Stomach (tissue), 9 donors: ENCODE data around the gene SCAMP5. TPM values are rescaled to one million over a fixed set of nuclear protein-coding genes. Genes with fewer than 3 reads are reported as not detected.

Experiments
- DNase-seq, 2 donors: peaks; one replicate each; pipeline versions ENCODE4 v3.0.0 to v3.0.0-alpha.2; 2013 to 2019
- H3K27ac ChIP-seq, 5 donors: fragments of 200-600 bp in 4 of 5; sonication (generic) in 4 of 5; one replicate each; pipeline ENCODE4 v1.5.1; 2013 to 2019; ENCODE audit warnings: mild to moderate bottlenecking in 1 of 5, moderate library complexity in 1 of 5
- H3K27me3 ChIP-seq, 3 donors: fragments of 200-600 bp; sonication (generic); one replicate each; pipeline ENCODE4 v1.5.1; 2017 to 2019; ENCODE audit warnings: mixed run types in 1 of 3
- H3K36me3 ChIP-seq, 4 donors: fragments of 200-600 bp; sonication (generic); 1 replicate in 3 of 4; 2 replicates in 1 of 4; pipeline ENCODE4 v1.5.1; 2016 to 2019
- H3K4me1 ChIP-seq, 4 donors: fragments of 200-600 bp; sonication (generic); one replicate each; pipeline ENCODE4 v1.5.1; 2016 to 2019
- H3K4me3 ChIP-seq, 4 donors: fragments of 200-600 bp; sonication (generic) in 3 of 4; one replicate each; pipeline ENCODE4 v1.5.1; 2016 to 2019; ENCODE audit warnings: mild to moderate bottlenecking in 1 of 4
- H3K9me3 ChIP-seq, 4 donors: fragments of 200-600 bp; sonication (generic); one replicate each; pipeline ENCODE4 v1.5.1; 2016 to 2019
- CTCF ChIP-seq, 7 experiments: fragments of 450-650 bp in 4 of 7; fragments of 200-600 bp in 3 of 7; sonication (generic) in 3 of 7; IDR thresholded peaks; one replicate each; pipeline ENCODE4 v1.5.1; 2016 to 2019; ENCODE audit warnings: antibody characterized with exemption in 7 of 7, control low read depth in 2 of 7, mild to moderate bottlenecking in 1 of 7
- EP300 ChIP-seq: sonication (generic); formaldehyde crosslinking; IDR thresholded peaks from one replicate; pipeline ENCODE4 v1.6.1; 2017; ENCODE audit warnings: antibody characterized with exemption
- POLR2A ChIP-seq, 4 donors: fragments of 450-650 bp; IDR thresholded peaks; one replicate each; pipeline ENCODE4 v1.6.1; 2016; ENCODE audit warnings: antibody characterized with exemption in 4 of 4, control low read depth in 2 of 4, mild to moderate bottlenecking in 1 of 4, moderate library complexity in 1 of 4
- POLR2AphosphoS5 ChIP-seq, 3 donors: sonication (generic); formaldehyde crosslinking; IDR thresholded peaks; one replicate each; pipeline ENCODE4 v1.6.1; 2016; ENCODE audit warnings: antibody characterized with exemption in 3 of 3
- WGBS, 5 donors: extraction: QIAGEN DNeasy Blood & Tissue Kit in 3 of 5; methylation state at CpG; one replicate each; pipeline versions ENCODE4 v1.1.5 to v1.1.7; 2013 to 2018; 5-methylcytosine and 5-hydroxymethylcytosine counted together
- intact Hi-C: fragments of 100-400 bp; cut with DNase I; formaldehyde crosslinking; loops from one replicate; pipeline ENCODE4 v1.15.1; 2023; ENCODE audit warnings: low total_unique reads
- polyA plus RNA-seq, 3 donors: library from polyadenylated mRNA; stranded (reverse); fragments of 200-250 nt; gene quantifications; one replicate each; pipeline ENCODE4 v1.2.3, GENCODE V29; 2013
- total RNA-seq, 5 donors: library from RNA; depleted of rRNA; stranded (reverse); fragments of >200 nt; gene quantifications; one replicate each; pipeline versions ENCODE4 v1.1.0 to v1.2.3, GENCODE V29; 2014 to 2016
- donor health status: healthy with polysubstance abuse.
- donor health status: Bipolar disorder and iron deficiency.
- donor health status: healthy.

SCAMP5 gene
- total and polyA plus RNA-seq, 8 donors: 1.8 to 70.1 (median 12.5) TPM

GRCh38 chr15:74960286-74960685 is 35.1 kb upstream of the SCAMP5 start:
- Histone ChIP-seq H3K36me3 (no peaks in the 10 kb centered on the region), H3K4me1 (peaks cover 37 to 52% (median 47%) of the 10 kb centered on the region in 4 donors), H3K9me3 (no peaks in the 10 kb centered on the region), H3K4me3 (no peak overlapping the region), H3K27ac (no peak overlapping the region), H3K27me3 (peaks cover 0 to 40% (median 0%) of the 10 kb centered on the region in 3 donors)
- intact Hi-C loops: no loop called here
- WGBS, 5 donors: 11 to 62% (median 33%) methylated on average over 1 of the region's 1 CpG
- peak in 1 of 2 donors; percentile 10 for DNase-seq
- TF ChIP-seq CTCF (IDR thresholded peaks at IDR 0.05) (no peak), POLR2AphosphoS5 (IDR thresholded peaks at IDR 0.05) (no peak), POLR2A (IDR thresholded peaks at IDR 0.05) (no peak), EP300 (no peak)

GRCh38 chr15:74960995-74961588 is 34.3 kb upstream of the SCAMP5 start:
- Histone ChIP-seq H3K9me3 (no peaks in the 10 kb centered on the region), H3K27me3 (peaks cover 0 to 36% (median 0%) of the 10 kb centered on the region in 3 donors), H3K4me1 (peaks cover 29 to 43% (median 39%) of the 10 kb centered on the region in 4 donors), H3K27ac (no peak overlapping the region), H3K36me3 (no peaks in the 10 kb centered on the region), H3K4me3 (no peak overlapping the region)
- WGBS, 5 donors: 22 to 58% (median 28%) methylated on average over 3 of the region's 3 CpGs
- no peak for TF ChIP-seq POLR2A (IDR thresholded peaks at IDR 0.05)
- TF ChIP-seq EP300: no peak
- TF ChIP-seq CTCF (IDR thresholded peaks at IDR 0.05): no peak
- no peak for TF ChIP-seq POLR2AphosphoS5 (IDR thresholded peaks at IDR 0.05)
- DNase-seq: no peak
- intact Hi-C loops: no loop called here

GRCh38 chr15:74961616-74962015 is 33.7 kb upstream of the SCAMP5 start:
- 69 to 83% (median 77%) methylated on average over 5 of the region's 5 CpGs for WGBS, 5 donors
- intact Hi-C loops: no loop called here
- Histone ChIP-seq H3K27ac (no peak overlapping the region), H3K4me3 (no peak overlapping the region), H3K4me1 (peaks cover 24 to 38% (median 33%) of the 10 kb centered on the region in 4 donors), H3K27me3 (peaks cover 0 to 36% (median 0%) of the 10 kb centered on the region in 3 donors), H3K36me3 (no peaks in the 10 kb centered on the region), H3K9me3 (no peaks in the 10 kb centered on the region)
- DNase-seq: peak in 1 of 2 donors; percentile 26
- no peak for TF ChIP-seq POLR2AphosphoS5 (IDR thresholded peaks at IDR 0.05)
- TF ChIP-seq EP300: no peak
- no peak for TF ChIP-seq POLR2A (IDR thresholded peaks at IDR 0.05)
- TF ChIP-seq CTCF (IDR thresholded peaks at IDR 0.05): no peak

- TF ChIP-seq POLR2AphosphoS5 (IDR thresholded peaks at IDR 0.05): no peak
- no peak for TF ChIP-seq POLR2A (IDR thresholded peaks at IDR 0.05)
- no peak for TF ChIP-seq CTCF (IDR thresholded peaks at IDR 0.05)
- no peak for TF ChIP-seq EP300
- no peak overlapping the region for H3K27ac ChIP-seq
- no peaks in the 10 kb centered on the region for H3K9me3 ChIP-seq
- no peak overlapping the region for H3K4me3 ChIP-seq
- H3K27me3 ChIP-seq: peaks cover 0 to 33% (median 0%) of the 10 kb centered on the region in 3 donors
- 87 to 91% (median 90%) methylated on average over 8 of the region's 8 CpGs for WGBS, 5 donors
- peaks cover 22 to 32% (median 28%) of the 10 kb centered on the region in 4 donors for H3K4me1 ChIP-seq
- intact Hi-C loops: no loop called here
- H3K36me3 ChIP-seq: no peaks in the 10 kb centered on the region
- no peak for DNase-seq
Measured at GRCh38 chr15:74962219-74962618, 33.1 kb upstream of the SCAMP5 start.
